ENCODE measurements around the gene KCNAB2.

- TF ChIP-seq, protein P1, sequence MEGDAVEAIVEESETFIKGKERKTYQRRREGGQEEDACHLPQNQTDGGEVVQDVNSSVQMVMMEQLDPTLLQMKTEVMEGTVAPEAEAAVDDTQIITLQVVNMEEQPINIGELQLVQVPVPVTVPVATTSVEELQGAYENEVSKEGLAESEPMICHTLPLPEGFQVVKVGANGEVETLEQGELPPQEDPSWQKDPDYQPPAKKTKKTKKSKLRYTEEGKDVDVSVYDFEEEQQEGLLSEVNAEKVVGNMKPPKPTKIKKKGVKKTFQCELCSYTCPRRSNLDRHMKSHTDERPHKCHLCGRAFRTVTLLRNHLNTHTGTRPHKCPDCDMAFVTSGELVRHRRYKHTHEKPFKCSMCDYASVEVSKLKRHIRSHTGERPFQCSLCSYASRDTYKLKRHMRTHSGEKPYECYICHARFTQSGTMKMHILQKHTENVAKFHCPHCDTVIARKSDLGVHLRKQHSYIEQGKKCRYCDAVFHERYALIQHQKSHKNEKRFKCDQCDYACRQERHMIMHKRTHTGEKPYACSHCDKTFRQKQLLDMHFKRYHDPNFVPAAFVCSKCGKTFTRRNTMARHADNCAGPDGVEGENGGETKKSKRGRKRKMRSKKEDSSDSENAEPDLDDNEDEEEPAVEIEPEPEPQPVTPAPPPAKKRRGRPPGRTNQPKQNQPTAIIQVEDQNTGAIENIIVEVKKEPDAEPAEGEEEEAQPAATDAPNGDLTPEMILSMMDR (IDR thresholded peaks at IDR 0.05; ENCODE audit: low read depth, low read length) = no peak
- no peak for TF ChIP-seq EZH2phosphoT487 (IDR thresholded peaks at IDR 0.05; ENCODE audit: low read depth)
Observed at GRCh38 chr1:6101826-6102531, 56.3 kb downstream of the KCNAB2 start.

Measured in OCI-LY3 (cell line).